ENCODE results near the gene WNT3A.

DNA sequence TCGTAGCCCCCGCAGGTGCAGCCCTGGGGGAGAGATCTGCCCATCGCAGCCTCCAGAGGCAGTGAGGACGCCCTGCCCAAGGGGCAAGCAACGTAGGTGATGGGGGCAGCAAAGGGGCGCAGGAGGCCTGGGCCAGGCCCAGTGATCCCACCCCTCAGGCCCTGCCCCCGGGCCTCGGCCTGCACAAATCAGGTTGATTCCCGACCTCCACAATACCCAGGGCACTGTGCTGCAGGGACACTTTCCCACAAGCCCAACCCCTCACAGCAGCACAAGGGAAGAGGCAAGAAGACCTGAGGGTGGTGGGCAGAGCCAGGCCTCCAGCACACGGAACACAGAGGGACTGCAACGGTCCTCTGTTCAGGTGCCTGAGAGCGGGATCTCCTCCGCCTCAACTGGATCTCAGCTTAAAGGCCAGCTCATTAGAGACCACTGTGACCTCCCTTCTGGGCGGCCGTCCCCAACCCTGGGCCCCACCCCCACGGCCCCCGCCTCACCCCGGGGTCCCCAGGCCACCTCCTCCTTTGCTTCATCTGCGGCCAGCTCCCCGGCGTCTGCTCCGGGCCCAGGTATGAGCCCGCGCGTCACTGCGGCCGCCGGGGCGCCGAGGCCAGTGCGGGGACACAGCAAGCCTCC is 74.9 kb downstream of the WNT3A start:
- TF ChIP-seq, protein P1, sequence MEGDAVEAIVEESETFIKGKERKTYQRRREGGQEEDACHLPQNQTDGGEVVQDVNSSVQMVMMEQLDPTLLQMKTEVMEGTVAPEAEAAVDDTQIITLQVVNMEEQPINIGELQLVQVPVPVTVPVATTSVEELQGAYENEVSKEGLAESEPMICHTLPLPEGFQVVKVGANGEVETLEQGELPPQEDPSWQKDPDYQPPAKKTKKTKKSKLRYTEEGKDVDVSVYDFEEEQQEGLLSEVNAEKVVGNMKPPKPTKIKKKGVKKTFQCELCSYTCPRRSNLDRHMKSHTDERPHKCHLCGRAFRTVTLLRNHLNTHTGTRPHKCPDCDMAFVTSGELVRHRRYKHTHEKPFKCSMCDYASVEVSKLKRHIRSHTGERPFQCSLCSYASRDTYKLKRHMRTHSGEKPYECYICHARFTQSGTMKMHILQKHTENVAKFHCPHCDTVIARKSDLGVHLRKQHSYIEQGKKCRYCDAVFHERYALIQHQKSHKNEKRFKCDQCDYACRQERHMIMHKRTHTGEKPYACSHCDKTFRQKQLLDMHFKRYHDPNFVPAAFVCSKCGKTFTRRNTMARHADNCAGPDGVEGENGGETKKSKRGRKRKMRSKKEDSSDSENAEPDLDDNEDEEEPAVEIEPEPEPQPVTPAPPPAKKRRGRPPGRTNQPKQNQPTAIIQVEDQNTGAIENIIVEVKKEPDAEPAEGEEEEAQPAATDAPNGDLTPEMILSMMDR (IDR thresholded peaks at IDR 0.05 in 8 of 11, conservative IDR thresholded peaks at IDR 0.05 in 3 of 11) = no peak
- TF ChIP-seq POLR2A (IDR thresholded peaks at IDR 0.05) = no peak

Measured in spleen (tissue), 7 donors.